Gastrocnemius medialis (tissue), 4 donors: ENCODE data around the gene ZFAND6.

Source experiments
- CTCF ChIP-seq, 5 experiments: fragments of 450-650 bp in 3 of 5; fragments of 200-600 bp in 2 of 5; sonication (generic) in 2 of 5; IDR thresholded peaks in 4 of 5; conservative IDR thresholded peaks in 1 of 5; 1 replicate in 4 of 5; 2 replicates in 1 of 5; pipeline ENCODE4 v1.5.1; 2016 to 2019; ENCODE audit warnings: antibody characterized with exemption in 5 of 5, mild to moderate bottlenecking in 3 of 5, moderate library complexity in 3 of 5
- POLR2A ChIP-seq, 2 donors: fragments of 450-650 bp; IDR thresholded peaks; one replicate each; pipeline ENCODE4 v1.6.1; 2017; ENCODE audit warnings: antibody characterized with exemption in 2 of 2, mild to moderate bottlenecking in 2 of 2, moderate library complexity in 2 of 2

- TF ChIP-seq CTCF (IDR thresholded peaks at IDR 0.05 in 4 of 5, conservative IDR thresholded peaks at IDR 0.05 in 1 of 5) (no peak), POLR2A (IDR thresholded peaks at IDR 0.05) (no peak)
These were observed 121.5 kb downstream of the ZFAND6 start for GRCh38 chr15:80180986-80181385.
